HCT116 (cell line): ENCODE results near the gene COG5. TPM values are rescaled to one million over a fixed set of nuclear protein-coding genes. Genes with fewer than 3 reads are reported as not detected.

ENCODE experiments used
- ATAC-seq: fragments of 200-7000 bp; cut with Tn5 transposase; 2 replicates; pipeline ENCODE4 v1.9.1; 2020; ENCODE audit warnings: mild to moderate bottlenecking, moderate library complexity
- BruUV-seq: library from RNA; stranded (reverse); fragments of 400-500 nt; replicated peaks from 2 replicates; lab custom pipeline; 2021; lab: Mats Ljungman, UMichigan
- CTCF ChIA-PET: fragments of 300-600 bp; sonication (Branson Sonifier 250); formaldehyde crosslinking; loops from one replicate; lab custom pipeline; 2021; ENCODE audit warnings: antibody characterized with exemption; lab: Charles Lee
- POLR2A ChIA-PET: fragments of 300-600, 350-600 bp; sonication (Branson Sonifier 250); formaldehyde crosslinking; loops from one replicate; lab custom pipeline; 2021; ENCODE audit warnings: antibody characterized with exemption; lab: Charles Lee
- RAD21 ChIA-PET, 2 experiments: fragments of 300-600 bp; sonication (Branson Sonifier 250); formaldehyde crosslinking; loops; one replicate each; lab custom pipeline; 2023; ENCODE audit warnings: low total read pairs in 2 of 2; ENCODE audit not compliant: uncharacterized antibody in 2 of 2, unreplicated experiment in 2 of 2, low non-redundant PET in 1 of 2; lab: Charles Lee
- DNase-seq: peaks from one replicate; pipeline ENCODE4 v3.0.0-alpha.2; 2010; ENCODE audit warnings: low read depth, low spot score
- H2AFZ ChIP-seq: fragments of 200-600 bp; shearing (Covaris generic), sonication (generic); 2 replicates; pipeline ENCODE4 v1.6.1; 2017; ENCODE audit warnings: low read depth, mixed run types, mixed read lengths, antibody characterized with exemption, low read length; ENCODE audit not compliant: poor library complexity, severe bottlenecking
- H3K27ac ChIP-seq: 2 replicates; pipeline ENCODE4 v1.5.1; 2012; ENCODE audit warnings: low read depth, low read length
- H3K27me3 ChIP-seq: fragments of 200-600 bp; sonication (generic); 2 replicates; pipeline ENCODE4 v1.6.1; 2016; ENCODE audit warnings: mixed run types, low read length, mixed read lengths; ENCODE audit not compliant: insufficient read depth
- H3K36me3 ChIP-seq, 2 experiments: fragments of 200-500 bp in 1 of 2; fragments of 200-600 bp in 1 of 2; sonication (Bioruptor generic) in 1 of 2; sonication (generic) in 1 of 2; 2 replicates each; pipeline versions ENCODE4 v1.5.1 to v1.6.1; 2014 to 2016; ENCODE audit warnings: low read length in 2 of 2, inconsistent platforms in 1 of 2, mixed read lengths in 1 of 2, mixed run types in 1 of 2; ENCODE audit not compliant: insufficient read depth in 2 of 2, control insufficient read depth in 1 of 2
- H3K4me1 ChIP-seq, 2 experiments: fragments of 200-600 bp in 1 of 2; sonication (generic) in 1 of 2; 2 replicates each; pipeline versions ENCODE4 v1.5.1 to v1.6.1; 2012 to 2017; ENCODE audit warnings: low read length in 2 of 2, inconsistent platforms in 1 of 2, mild to moderate bottlenecking in 1 of 2, mixed read lengths in 1 of 2, mixed run types in 1 of 2, moderate library complexity in 1 of 2; ENCODE audit not compliant: insufficient read depth in 2 of 2, control insufficient read depth in 1 of 2
- H3K4me2 ChIP-seq: fragments of 200-600 bp; sonication (generic); 2 replicates; pipeline ENCODE4 v1.6.1; 2017; ENCODE audit warnings: mixed run types, low read length, mixed read lengths
- H3K4me3 ChIP-seq, 2 experiments: fragments of 200-600 bp in 1 of 2; sonication (generic) in 1 of 2; replicated peaks in 1 of 2; 2 replicates each; pipeline ENCODE4 v1.5.1; 2011 to 2016; ENCODE audit warnings: low read length in 2 of 2, control low read depth in 1 of 2, low read depth in 1 of 2, mild to moderate bottlenecking in 1 of 2, mixed read lengths in 1 of 2, mixed run types in 1 of 2
- H3K79me2 ChIP-seq: fragments of 200-600 bp; sonication (generic); 2 replicates; pipeline ENCODE4 v1.6.1; 2017; ENCODE audit warnings: mild to moderate bottlenecking, mixed run types, low read length, moderate library complexity, mixed read lengths; ENCODE audit not compliant: insufficient read depth
- H3K9ac ChIP-seq: fragments of 200-600 bp; sonication (generic); 2 replicates; pipeline ENCODE4 v1.6.1; 2016; ENCODE audit warnings: low read length, mixed read lengths
- H3K9me2 ChIP-seq: fragments of 200-600 bp; sonication (generic), shearing (Covaris generic); 2 replicates; pipeline ENCODE4 v1.6.1; 2017; ENCODE audit warnings: mixed run types, mild to moderate bottlenecking, moderate library complexity; ENCODE audit not compliant: insufficient read depth
- H3K9me3 ChIP-seq, 2 experiments: fragments of 200-500 bp in 1 of 2; fragments of 200-600 bp in 1 of 2; sonication (Bioruptor generic) in 1 of 2; sonication (generic) in 1 of 2; 2 replicates each; pipeline ENCODE4 v1.6.1; 2014 to 2017; ENCODE audit warnings: low read length in 2 of 2, mixed read lengths in 2 of 2, inconsistent platforms in 1 of 2, low read depth in 1 of 2, mild to moderate bottlenecking in 1 of 2, mixed run types in 1 of 2, moderate library complexity in 1 of 2; ENCODE audit not compliant: control insufficient read depth in 1 of 2, insufficient read depth in 1 of 2
- H4K20me1 ChIP-seq: fragments of 200-600 bp; sonication (generic), shearing (Covaris generic); 2 replicates; pipeline ENCODE4 v1.6.1; 2017; ENCODE audit warnings: mixed run types, mild to moderate bottlenecking, moderate library complexity; ENCODE audit not compliant: insufficient read depth
- EGR1 ChIP-seq: IDR thresholded peaks from 2 replicates; pipeline ENCODE4 v1.6.1; 2012; ENCODE audit warnings: low read depth
- EZH2 ChIP-seq: fragments of 200-600 bp; sonication (generic); IDR thresholded peaks from 2 replicates; pipeline ENCODE4 v1.6.1; 2017; ENCODE audit warnings: antibody characterized with exemption, mixed run types
- EZH2phosphoT487 ChIP-seq: fragments of 200-600 bp; IDR thresholded peaks from 2 replicates; pipeline ENCODE4 v1.6.1; 2018; ENCODE audit warnings: antibody characterized with exemption, borderline replicate concordance
- POLR2A ChIP-seq: IDR thresholded peaks from 2 replicates; pipeline ENCODE4 v1.7.0; 2011; ENCODE audit warnings: borderline replicate concordance; ENCODE audit not compliant: insufficient read depth, insufficient read length; ENCODE audit errors: extremely low read depth
- POLR2AphosphoS5 ChIP-seq: IDR thresholded peaks from 2 replicates; pipeline ENCODE4 v1.6.1; 2011; ENCODE audit warnings: mild to moderate bottlenecking, low read depth, low read length, moderate library complexity
- RAD21 ChIP-seq: IDR thresholded peaks from 2 replicates; pipeline ENCODE4 v1.6.1; 2012; ENCODE audit warnings: low read depth, mild to moderate bottlenecking
- SIN3A ChIP-seq: IDR thresholded peaks from 2 replicates; pipeline ENCODE4 v1.6.1; 2012; ENCODE audit warnings: low read depth
- SP1 ChIP-seq: IDR thresholded peaks from 2 replicates; pipeline ENCODE4 v1.6.1; 2012; ENCODE audit warnings: low read depth
- SRF ChIP-seq: IDR thresholded peaks from 2 replicates; pipeline ENCODE4 v1.6.1; 2012; ENCODE audit warnings: low read depth
- TCF7L2 ChIP-seq: IDR thresholded peaks from 2 replicates; pipeline ENCODE4 v1.7.0; 2011; ENCODE audit warnings: borderline replicate concordance, inconsistent platforms; ENCODE audit not compliant: insufficient read depth, insufficient read length; ENCODE audit errors: extremely low read depth
- ZFX ChIP-seq: fragments of 450-650 bp; IDR thresholded peaks from 2 replicates; pipeline ENCODE4 v1.6.1; 2017
- ZNF274 ChIP-seq: fragments of 200-500 bp; sonication (Bioruptor generic); IDR thresholded peaks from 2 replicates; pipeline ENCODE4 v1.6.1; 2014; ENCODE audit warnings: mild to moderate bottlenecking, low read depth, low read length, inconsistent platforms
- intact Hi-C: fragments of 100-400 bp; cut with micrococcal nuclease; formaldehyde crosslinking; loops from 2 replicates; pipeline ENCODE4 v1.10.0; 2022
- total RNA-seq: library from RNA; stranded (reverse); gene quantifications from one replicate; pipeline ENCODE4 v1.2.1, GENCODE V29; 2021; ENCODE audit not compliant: unreplicated experiment
- TF ChIP-seq, protein P1 (sequence below): IDR thresholded peaks from 2 replicates; pipeline ENCODE4 v1.6.1; 2011; ENCODE audit warnings: mild to moderate bottlenecking, low read length, moderate library complexity; ENCODE audit not compliant: insufficient replicate concordance; ENCODE audit errors: extremely low read depth
- TF ChIP-seq, protein P2 (sequence below): IDR thresholded peaks from 2 replicates; pipeline ENCODE4 v1.6.1; 2012
- TF ChIP-seq, protein P3 (sequence below): IDR thresholded peaks from 2 replicates; pipeline ENCODE4 v1.6.1; 2012

The COG5 gene
- total RNA-seq, 1 experiment from 2014 or later, result 30.7 TPM

DNA sequence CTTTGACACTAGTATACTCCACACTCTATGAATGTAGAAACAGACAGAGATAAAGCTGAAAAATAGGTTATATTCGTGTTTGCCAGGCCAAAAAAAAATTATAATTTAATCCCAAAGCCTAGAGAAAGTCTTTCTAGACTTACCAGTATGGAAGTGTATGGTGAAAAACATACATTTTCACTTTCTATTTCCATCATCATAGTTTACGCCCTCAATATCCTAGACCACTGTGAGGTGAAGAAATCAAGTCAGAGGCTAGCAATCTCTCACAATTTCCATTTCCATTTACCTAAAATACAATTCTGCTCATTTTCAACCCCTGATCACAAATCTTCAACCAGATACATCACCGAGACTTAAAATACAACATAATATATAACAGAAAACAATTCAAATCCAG is 77.7 kb downstream of the COG5 start:
- no peak overlapping the region for H3K4me2 ChIP-seq
- ChIA-PET RAD21 (no interaction called here), CTCF (no interaction called here), POLR2A (no interaction called here)
- intact Hi-C loops, result no loop called here
- H3K9ac ChIP-seq, result no peak overlapping the region
- H4K20me1 ChIP-seq, result peaks cover 4% of the 10 kb centered on the region; the same call in 1 of the 2 replicates
- BruUV-seq, result no TSS peak
- no peaks in the 10 kb centered on the region for H3K9me3 ChIP-seq
- H3K27ac ChIP-seq, result no peak overlapping the region
- no peak overlapping the region for H3K4me3 ChIP-seq
- DNase-seq (no peak), ATAC-seq (no peak)
- H2AFZ ChIP-seq, result no peak overlapping the region
- no peaks in the 10 kb centered on the region for H3K9me2 ChIP-seq
- H3K36me3 ChIP-seq, result no peaks in the 10 kb centered on the region
- TF ChIP-seq TCF7L2 (no peak), ZNF274 (no peak)
- H3K79me2 ChIP-seq, result no peaks in the 10 kb centered on the region; the same call in 1 of the 2 replicates
- no peaks in the 10 kb centered on the region for H3K4me1 ChIP-seq
- H3K27me3 ChIP-seq, result no peaks in the 10 kb centered on the region

DNA sequence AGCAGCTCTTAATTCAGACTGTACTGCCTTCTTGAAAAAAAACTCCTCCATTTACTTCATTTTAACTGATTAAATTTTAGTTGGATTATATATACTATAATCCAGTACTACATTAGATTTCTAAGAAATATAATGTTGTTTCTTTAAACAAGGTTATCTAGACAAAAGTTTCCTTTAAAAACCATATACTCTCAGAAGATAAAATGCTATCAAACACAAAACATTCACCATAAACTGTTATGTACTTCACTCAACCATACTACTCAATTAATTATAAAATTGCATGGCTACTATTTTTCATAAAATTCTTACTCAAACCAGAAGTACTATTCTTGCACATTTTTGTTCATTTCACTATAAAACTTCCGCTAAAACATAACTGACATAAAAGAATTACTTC is 81.1 kb downstream of the COG5 start:
- Histone ChIP-seq H3K27me3 (no peaks in the 10 kb centered on the region), H3K9ac (no peak overlapping the region), H3K27ac (no peak overlapping the region), H3K4me3 (no peak overlapping the region), H3K36me3 (no peaks in the 10 kb centered on the region), H3K4me1 (no peaks in the 10 kb centered on the region), H3K4me2 (no peak overlapping the region), H3K79me2 (no peaks in the 10 kb centered on the region), H3K9me3 (no peaks in the 10 kb centered on the region), H4K20me1 (peaks cover 4% of the 10 kb centered on the region; the same call in 1 of the 2 replicates), H2AFZ (no peak overlapping the region), H3K9me2 (no peaks in the 10 kb centered on the region)
- intact Hi-C loops, result no loop called here
- RAD21 ChIA-PET, result no interaction called here
- TF ChIP-seq SP1, result no peak
- TF ChIP-seq RAD21, result no peak
- TF ChIP-seq TCF7L2, result no peak
- TF ChIP-seq SIN3A, result no peak
- TF ChIP-seq ZFX, result no peak
- TF ChIP-seq, protein P1, sequence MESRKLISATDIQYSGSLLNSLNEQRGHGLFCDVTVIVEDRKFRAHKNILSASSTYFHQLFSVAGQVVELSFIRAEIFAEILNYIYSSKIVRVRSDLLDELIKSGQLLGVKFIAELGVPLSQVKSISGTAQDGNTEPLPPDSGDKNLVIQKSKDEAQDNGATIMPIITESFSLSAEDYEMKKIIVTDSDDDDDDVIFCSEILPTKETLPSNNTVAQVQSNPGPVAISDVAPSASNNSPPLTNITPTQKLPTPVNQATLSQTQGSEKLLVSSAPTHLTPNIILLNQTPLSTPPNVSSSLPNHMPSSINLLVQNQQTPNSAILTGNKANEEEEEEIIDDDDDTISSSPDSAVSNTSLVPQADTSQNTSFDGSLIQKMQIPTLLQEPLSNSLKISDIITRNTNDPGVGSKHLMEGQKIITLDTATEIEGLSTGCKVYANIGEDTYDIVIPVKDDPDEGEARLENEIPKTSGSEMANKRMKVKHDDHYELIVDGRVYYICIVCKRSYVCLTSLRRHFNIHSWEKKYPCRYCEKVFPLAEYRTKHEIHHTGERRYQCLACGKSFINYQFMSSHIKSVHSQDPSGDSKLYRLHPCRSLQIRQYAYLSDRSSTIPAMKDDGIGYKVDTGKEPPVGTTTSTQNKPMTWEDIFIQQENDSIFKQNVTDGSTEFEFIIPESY, result no peak
- TF ChIP-seq, protein P2, sequence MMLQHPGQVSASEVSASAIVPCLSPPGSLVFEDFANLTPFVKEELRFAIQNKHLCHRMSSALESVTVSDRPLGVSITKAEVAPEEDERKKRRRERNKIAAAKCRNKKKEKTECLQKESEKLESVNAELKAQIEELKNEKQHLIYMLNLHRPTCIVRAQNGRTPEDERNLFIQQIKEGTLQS, result no peak
- TF ChIP-seq, protein P3, sequence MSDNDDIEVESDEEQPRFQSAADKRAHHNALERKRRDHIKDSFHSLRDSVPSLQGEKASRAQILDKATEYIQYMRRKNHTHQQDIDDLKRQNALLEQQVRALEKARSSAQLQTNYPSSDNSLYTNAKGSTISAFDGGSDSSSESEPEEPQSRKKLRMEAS, result no peak
- TF ChIP-seq EGR1, result no peak
- no peak for TF ChIP-seq EZH2
- TF ChIP-seq POLR2AphosphoS5, result no peak
- TF ChIP-seq ZNF274, result no peak
- no peak for TF ChIP-seq EZH2phosphoT487
- no peak for TF ChIP-seq SRF
- no peak for TF ChIP-seq POLR2A
- no TSS peak for BruUV-seq
- POLR2A ChIA-PET, result no interaction called here
- ATAC-seq (no peak), DNase-seq (no peak)
- CTCF ChIA-PET, result no interaction called here
